Prostate gland (tissue), 2 donors: Measurements from ENCODE around the gene CARS1.

Experiments used
- CTCF ChIP-seq, 4 experiments: fragments of 200-600 bp in 2 of 4; fragments of 450-650 bp in 2 of 4; sonication (generic) in 2 of 4; IDR thresholded peaks; 1 replicate in 3 of 4; 2 replicates in 1 of 4; pipeline ENCODE4 v1.5.1; 2016 to 2019; ENCODE audit warnings: antibody characterized with exemption in 4 of 4, mild to moderate bottlenecking in 2 of 4, moderate library complexity in 2 of 4
- POLR2A ChIP-seq: fragments of 450-650 bp; IDR thresholded peaks from one replicate; pipeline ENCODE4 v1.6.1; 2016; ENCODE audit warnings: antibody characterized with exemption, mild to moderate bottlenecking
- POLR2AphosphoS5 ChIP-seq: sonication (generic); formaldehyde crosslinking; IDR thresholded peaks from one replicate; pipeline ENCODE4 v1.6.1; 2017; ENCODE audit warnings: antibody characterized with exemption

- TF ChIP-seq CTCF (IDR thresholded peaks at IDR 0.05) (no peak), POLR2A (no peak), POLR2AphosphoS5 (no peak)
Measured at GRCh38 chr11:3006505-3007260, 50.5 kb downstream of the CARS1 start.
